MCF 10A (cell line): ENCODE data around the gene SLC4A8. TPM values are rescaled to one million over a fixed set of nuclear protein-coding genes. Genes with fewer than 3 reads are reported as not detected.

Experiments used
- BruUV-seq: library from RNA; stranded (reverse); fragments of 400-500 nt; replicated peaks from 2 replicates; lab custom pipeline; 2021; lab: Mats Ljungman, UMichigan
- CTCF ChIA-PET: fragments of 300-600 bp; sonication (Branson Sonifier 250); formaldehyde crosslinking; extraction: SDS; loops from one replicate; lab custom pipeline; 2021; ENCODE audit warnings: antibody characterized with exemption, inconsistent platforms; lab: Yijun Ruan, JAX
- POLR2A ChIA-PET: fragments of 300-600, 350-650 bp; sonication (Branson Sonifier 250); formaldehyde crosslinking; extraction: SDS; loops from one replicate; lab custom pipeline; 2020; ENCODE audit warnings: antibody characterized with exemption, inconsistent platforms; lab: Yijun Ruan, JAX
- DNase-seq: peaks from one replicate; pipeline ENCODE4 v3.0.0-alpha.2; 2018; ENCODE audit not compliant: unreplicated experiment
- H3K27ac Mint-ChIP-seq: one replicate; pipeline ENCODE4 v1.8.0; 2022; ENCODE audit warnings: mild to moderate bottlenecking, low read depth, mixed read lengths; ENCODE audit not compliant: unreplicated experiment
- H3K27me3 Mint-ChIP-seq: one replicate; pipeline ENCODE4 v1.8.0; 2022; ENCODE audit warnings: mixed read lengths; ENCODE audit not compliant: insufficient read depth, unreplicated experiment
- H3K36me3 Mint-ChIP-seq: one replicate; pipeline ENCODE4 v1.8.0; 2022; ENCODE audit warnings: mild to moderate bottlenecking, moderate library complexity, mixed read lengths; ENCODE audit not compliant: insufficient read depth, unreplicated experiment
- H3K4me1 Mint-ChIP-seq: one replicate; pipeline ENCODE4 v1.8.0; 2022; ENCODE audit warnings: mixed read lengths; ENCODE audit not compliant: insufficient read depth, unreplicated experiment
- H3K4me3 Mint-ChIP-seq: one replicate; pipeline ENCODE4 v1.8.0; 2022; ENCODE audit warnings: mild to moderate bottlenecking, moderate library complexity, mixed read lengths; ENCODE audit not compliant: unreplicated experiment
- H3K9me3 Mint-ChIP-seq: one replicate; pipeline ENCODE4 v1.8.0; 2022; ENCODE audit warnings: mixed read lengths; ENCODE audit not compliant: unreplicated experiment
- intact Hi-C: fragments of 100-400 bp; cut with micrococcal nuclease; formaldehyde crosslinking; loops from 2 replicates; pipeline ENCODE4 v1.14.1; 2022
- total RNA-seq: library from RNA; stranded (reverse); gene quantifications from 2 replicates; pipeline ENCODE4 v1.2.3, GENCODE V29; 2022
- TF ChIP-seq, protein P1 (sequence below): fragments of 200-600 bp; IDR thresholded peaks from one replicate; pipeline ENCODE4 v1.8.0; 2022; ENCODE audit warnings: antibody characterized with exemption, mild to moderate bottlenecking; ENCODE audit not compliant: unreplicated experiment

The SLC4A8 gene
- total RNA-seq, 1 experiment from 2014 or later, result 1.1 TPM

DNA sequence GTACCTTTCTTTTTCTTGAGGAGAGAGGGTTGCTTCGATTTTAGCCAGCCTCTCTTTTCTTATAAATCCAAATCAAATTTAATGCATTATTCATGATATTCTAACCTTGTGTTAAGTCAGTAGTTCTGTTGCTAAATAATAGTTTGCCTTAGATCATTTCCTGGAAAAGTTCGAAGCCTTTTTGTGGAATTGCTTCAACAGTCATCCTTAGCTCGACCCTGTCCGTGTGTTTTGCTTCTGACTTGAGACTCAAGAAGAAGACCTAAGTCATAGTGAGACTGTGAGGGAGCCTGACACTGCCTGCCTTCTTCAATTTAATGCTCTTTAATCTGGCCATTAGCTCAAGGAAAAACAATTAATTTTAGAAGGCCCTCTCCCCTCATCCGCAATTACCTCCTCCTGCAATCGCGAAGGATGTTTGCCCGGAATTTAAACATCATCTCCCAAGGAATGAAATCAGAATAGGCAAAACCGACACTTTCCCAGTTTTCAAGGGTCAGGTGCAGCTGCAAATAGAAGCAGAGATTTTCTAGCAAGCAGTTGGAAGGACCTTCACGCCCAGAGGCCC, 453 bp upstream of the SLC4A8 start:
- BruUV-seq, result no TSS peak
- intact Hi-C loops, result no loop called here
- Mint-ChIP-seq H3K4me3 (peak overlapping the region; percentile 68), H3K36me3 (no peaks in the 10 kb centered on the region), H3K27ac (no peak overlapping the region), H3K27me3 (peaks cover 14% of the 10 kb centered on the region), H3K9me3 (no peaks in the 10 kb centered on the region), H3K4me1 (no peaks in the 10 kb centered on the region)
- TF ChIP-seq, protein P1, sequence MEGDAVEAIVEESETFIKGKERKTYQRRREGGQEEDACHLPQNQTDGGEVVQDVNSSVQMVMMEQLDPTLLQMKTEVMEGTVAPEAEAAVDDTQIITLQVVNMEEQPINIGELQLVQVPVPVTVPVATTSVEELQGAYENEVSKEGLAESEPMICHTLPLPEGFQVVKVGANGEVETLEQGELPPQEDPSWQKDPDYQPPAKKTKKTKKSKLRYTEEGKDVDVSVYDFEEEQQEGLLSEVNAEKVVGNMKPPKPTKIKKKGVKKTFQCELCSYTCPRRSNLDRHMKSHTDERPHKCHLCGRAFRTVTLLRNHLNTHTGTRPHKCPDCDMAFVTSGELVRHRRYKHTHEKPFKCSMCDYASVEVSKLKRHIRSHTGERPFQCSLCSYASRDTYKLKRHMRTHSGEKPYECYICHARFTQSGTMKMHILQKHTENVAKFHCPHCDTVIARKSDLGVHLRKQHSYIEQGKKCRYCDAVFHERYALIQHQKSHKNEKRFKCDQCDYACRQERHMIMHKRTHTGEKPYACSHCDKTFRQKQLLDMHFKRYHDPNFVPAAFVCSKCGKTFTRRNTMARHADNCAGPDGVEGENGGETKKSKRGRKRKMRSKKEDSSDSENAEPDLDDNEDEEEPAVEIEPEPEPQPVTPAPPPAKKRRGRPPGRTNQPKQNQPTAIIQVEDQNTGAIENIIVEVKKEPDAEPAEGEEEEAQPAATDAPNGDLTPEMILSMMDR, result no peak
- DNase-seq, result no peak
- POLR2A ChIA-PET, result no interaction called here
- CTCF ChIA-PET, result interaction anchor here (0.7 to 6.1 kb wide), 9 partner anchors 21 to 452 kb away, joined by 3 to 77 read pairs (median 4); no protein-coding TSS in a partner anchor

DNA sequence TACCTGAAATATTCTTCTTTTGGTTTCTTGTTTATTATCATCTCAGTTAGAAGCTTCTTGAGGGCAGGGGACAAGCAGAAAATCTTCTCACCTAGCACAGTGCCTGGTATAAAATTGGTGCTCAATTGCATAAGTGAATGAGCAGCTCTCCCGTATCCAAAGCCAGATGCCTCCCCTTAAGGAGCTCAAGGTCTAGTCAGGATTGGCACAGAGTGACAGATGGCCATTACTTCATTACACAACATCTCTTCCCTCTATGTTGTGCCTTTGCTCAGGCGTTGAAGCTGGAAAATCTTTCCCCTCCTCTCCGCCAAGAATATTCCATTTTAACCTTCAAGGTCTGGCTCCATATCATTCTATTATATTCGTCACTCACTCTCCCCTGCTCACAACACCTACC, 3.6 kb downstream of the SLC4A8 start:
- BruUV-seq, result no TSS peak
- DNase-seq, result no peak
- Mint-ChIP-seq H3K27me3 (peaks cover 14% of the 10 kb centered on the region), H3K4me3 (no peak overlapping the region), H3K27ac (no peak overlapping the region), H3K9me3 (no peaks in the 10 kb centered on the region), H3K36me3 (no peaks in the 10 kb centered on the region), H3K4me1 (no peaks in the 10 kb centered on the region)
- POLR2A ChIA-PET, result no interaction called here
- CTCF ChIA-PET, result interaction anchor here (0.5 to 1.3 kb wide), 5 partner anchors 8 to 396 kb away, joined by 3 to 5 read pairs (median 3); no protein-coding TSS in a partner anchor
- TF ChIP-seq, protein P1, result no peak
- intact Hi-C loops, result no loop called here

DNA sequence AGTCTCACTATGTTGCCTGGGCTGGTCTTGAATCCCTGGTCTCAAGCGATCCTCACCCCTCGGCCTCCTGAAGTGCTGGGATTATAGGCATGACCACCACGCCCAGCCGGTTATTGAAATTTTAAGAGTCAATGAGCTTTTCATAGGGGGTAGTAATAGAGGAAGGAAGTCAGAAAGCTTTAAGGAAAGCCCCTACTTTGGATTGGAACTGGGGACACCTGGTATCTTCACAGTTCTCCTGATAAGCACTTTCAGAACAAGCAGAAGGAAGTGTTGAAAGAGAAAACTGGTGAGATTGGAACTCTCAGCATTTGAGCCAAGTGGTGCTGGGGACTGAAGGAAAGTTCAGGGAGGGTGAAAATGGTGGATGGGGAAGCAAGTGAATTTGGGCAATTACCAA, 5.1 kb downstream of the SLC4A8 start:
- intact Hi-C loops, result no loop called here
- H3K27ac Mint-ChIP-seq, result no peak overlapping the region
- no TSS peak for BruUV-seq

More for the DNA sequence above, 5.1 kb downstream of the SLC4A8 start:
- ChIA-PET CTCF (interaction anchor here (0.6 to 1.7 kb wide), 7 partner anchors 8 to 493 kb away, joined by 3 to 6 read pairs (median 4); no protein-coding TSS in a partner anchor), POLR2A (interaction anchor here (0.6 to 1.2 kb wide), 2 partner anchors 10 to 11 kb away, joined by 3 to 4 read pairs; no protein-coding TSS in a partner anchor)
- TF ChIP-seq, protein P1, result no peak
- no peak for DNase-seq
- Mint-ChIP-seq H3K9me3 (no peaks in the 10 kb centered on the region), H3K36me3 (no peaks in the 10 kb centered on the region), H3K27me3 (peaks cover 14% of the 10 kb centered on the region), H3K4me1 (no peaks in the 10 kb centered on the region), H3K4me3 (no peak overlapping the region)
